Breast epithelium (tissue), 4 donors: ENCODE data around the gene TTLL10. TPM values are rescaled to one million over a fixed set of nuclear protein-coding genes. Genes with fewer than 3 reads are reported as not detected.
A peak's percentile ranks its signal among the peaks of the same experiment; 100 is the strongest.

Experiments used
- DNase-seq, 2 donors: peaks; one replicate each; pipeline ENCODE4 v3.0.0-alpha.2; 2019; ENCODE audit warnings: low spot score in 2 of 2
- H3K27ac ChIP-seq, 2 donors: fragments of 200-600 bp; sonication (generic) in 1 of 2; one replicate each; pipeline ENCODE4 v1.5.1; 2016 to 2019; ENCODE audit warnings: mild to moderate bottlenecking in 1 of 2
- H3K27me3 ChIP-seq, 2 donors: fragments of 200-600 bp; sonication (generic) in 1 of 2; one replicate each; pipeline versions ENCODE4 v1.5.1 to v1.6.0; 2017 to 2019; ENCODE audit warnings: control low read depth in 1 of 2, mild to moderate bottlenecking in 1 of 2
- H3K36me3 ChIP-seq: fragments of 200-600 bp; one replicate; pipeline ENCODE4 v1.5.1; 2019
- H3K4me1 ChIP-seq, 2 donors: fragments of 200-600 bp; sonication (generic); one replicate each; pipeline ENCODE4 v1.5.1; 2016 to 2019; ENCODE audit warnings: control low read depth in 1 of 2
- H3K4me3 ChIP-seq, 3 donors: fragments of 200-600 bp; sonication (generic); 1 replicate in 2 of 3; 2 replicates in 1 of 3; pipeline ENCODE4 v1.5.1; 2016 to 2019; ENCODE audit warnings: mild to moderate bottlenecking in 3 of 3, moderate library complexity in 2 of 3
- H3K9me3 ChIP-seq, 2 donors: fragments of 200-600 bp; sonication (generic) in 1 of 2; one replicate each; pipeline ENCODE4 v1.5.1; 2016 to 2019; ENCODE audit warnings: control low read depth in 1 of 2
- CTCF ChIP-seq, 3 donors: fragments of 450-650 bp; IDR thresholded peaks; one replicate each; pipeline ENCODE4 v1.5.1; 2016 to 2017; ENCODE audit warnings: antibody characterized with exemption in 3 of 3, mild to moderate bottlenecking in 3 of 3, moderate library complexity in 3 of 3
- POLR2A ChIP-seq: fragments of 450-650 bp; IDR thresholded peaks from one replicate; pipeline ENCODE4 v1.6.1; 2016; ENCODE audit warnings: antibody characterized with exemption, mild to moderate bottlenecking, moderate library complexity
- POLR2AphosphoS5 ChIP-seq, 3 donors: sonication (generic); formaldehyde crosslinking; IDR thresholded peaks; one replicate each; pipeline ENCODE4 v1.6.1; 2017; ENCODE audit warnings: antibody characterized with exemption in 3 of 3
- intact Hi-C: fragments of 100-400 bp; cut with DNase I; formaldehyde crosslinking; loops from one replicate; pipeline ENCODE4 v1.15.1; 2023; ENCODE audit warnings: low total_unique reads
- total RNA-seq, 3 donors: library from RNA; depleted of rRNA; stranded (reverse); fragments of >200 nt; gene quantifications; one replicate each; pipeline ENCODE4 v1.1.0, GENCODE V29; 2016

Gene TTLL10
- total RNA-seq, 3 donors from 2014 or later, result 0.15 to 0.33 (median 0.16) TPM

DNA sequence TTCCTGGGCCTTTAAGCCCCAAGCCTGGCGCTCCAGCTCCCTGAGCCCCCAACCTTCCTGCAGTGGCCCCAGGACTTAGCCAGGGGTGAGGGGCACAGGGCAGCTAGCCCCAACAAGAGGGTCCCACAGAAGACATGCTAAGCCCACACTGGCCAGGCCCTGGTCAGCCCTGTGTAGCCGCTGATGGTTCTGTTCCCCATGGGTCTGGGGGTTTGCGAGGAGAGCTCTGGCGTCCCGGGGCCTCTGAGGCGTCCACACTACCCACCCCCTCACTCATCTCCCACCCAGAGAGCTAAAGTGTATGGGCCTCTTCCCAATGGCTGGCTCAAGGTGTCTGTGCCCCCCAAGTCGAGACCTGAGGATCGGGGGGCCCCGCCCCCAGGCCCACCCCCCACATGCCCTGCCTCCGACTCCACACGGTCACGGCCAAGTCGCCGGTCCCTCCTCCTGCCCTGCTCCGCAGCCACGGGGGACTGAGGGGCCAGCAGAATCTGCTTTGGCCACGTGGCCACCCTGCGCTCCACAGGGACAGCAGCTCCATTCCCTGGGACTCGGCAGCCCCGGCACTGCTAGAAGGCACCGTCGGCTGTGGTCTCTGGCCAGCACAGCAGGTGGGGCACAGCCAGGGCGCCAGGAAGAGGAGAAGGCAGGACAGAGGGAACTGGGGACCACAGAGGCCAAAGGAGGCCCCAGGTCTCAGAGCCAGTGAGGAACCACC is 24.9 kb downstream of the TTLL10 start:
- TF ChIP-seq POLR2A, result no peak
- no peak for TF ChIP-seq CTCF (IDR thresholded peaks at IDR 0.05)
- TF ChIP-seq POLR2AphosphoS5 (IDR thresholded peaks at IDR 0.05), result no peak
- H3K4me3 ChIP-seq, result no peak overlapping the region

DNA sequence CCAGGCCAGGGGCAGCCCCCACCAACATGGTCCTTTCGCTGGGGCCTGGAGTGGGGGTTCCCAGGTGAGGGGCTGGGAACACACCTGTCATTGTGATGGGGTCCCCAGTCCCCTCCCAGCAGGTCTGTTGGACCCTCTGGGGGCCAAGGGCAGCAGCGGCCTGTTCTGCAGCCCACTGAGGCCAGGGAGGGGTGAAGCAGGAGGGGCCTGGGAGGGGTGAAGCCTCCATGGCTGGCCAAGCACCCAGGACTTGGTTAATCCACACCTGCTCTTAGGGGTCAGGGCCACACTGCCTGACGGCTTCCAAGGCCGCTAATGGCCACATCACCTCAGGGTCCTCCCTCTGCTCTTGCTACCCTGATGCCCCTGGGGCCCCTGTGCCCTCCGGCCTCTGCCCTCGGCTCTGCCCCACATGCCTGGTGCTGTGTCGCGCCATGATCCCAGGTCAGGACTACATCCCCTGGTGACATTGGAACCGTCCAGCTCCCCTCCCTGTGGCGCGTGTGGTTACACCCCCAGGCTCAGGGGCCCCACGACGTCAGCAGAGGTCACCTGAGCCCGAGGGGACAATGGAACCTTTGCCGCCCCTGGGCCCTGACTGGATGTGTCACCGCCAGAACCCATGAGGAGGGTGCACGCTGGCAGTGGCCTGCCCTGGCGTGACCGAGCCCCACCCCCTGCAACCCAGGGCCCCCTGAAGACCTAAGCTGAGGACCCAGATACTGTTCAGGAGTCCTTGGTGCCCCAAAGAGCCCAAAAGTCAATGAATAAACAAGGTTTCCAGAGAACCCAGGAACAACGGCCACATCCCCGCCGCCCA is 25.7 kb downstream of the TTLL10 start:
- TF ChIP-seq CTCF (IDR thresholded peaks at IDR 0.05) (no peak), POLR2A (no peak), POLR2AphosphoS5 (IDR thresholded peaks at IDR 0.05) (no peak)
- no peak overlapping the region for H3K4me3 ChIP-seq
- H3K9me3 ChIP-seq, result peaks cover 0 to 4% of the 10 kb centered on the region in 2 donors
- intact Hi-C loops, result no loop called here
- no peaks in the 10 kb centered on the region for H3K4me1 ChIP-seq
- no peak for DNase-seq
- H3K27ac ChIP-seq, result no peak overlapping the region
- no peaks in the 10 kb centered on the region for H3K36me3 ChIP-seq
- H3K27me3 ChIP-seq, result no peaks in the 10 kb centered on the region

More for the DNA sequence above, 24.9 kb downstream of the TTLL10 start:
- no peaks in the 10 kb centered on the region for H3K27me3 ChIP-seq
- DNase-seq, result no peak
- intact Hi-C loops, result no loop called here
- no peaks in the 10 kb centered on the region for H3K4me1 ChIP-seq
- no peaks in the 10 kb centered on the region for H3K36me3 ChIP-seq
- H3K27ac ChIP-seq, result no peak overlapping the region
- H3K9me3 ChIP-seq, result peaks cover 0 to 4% of the 10 kb centered on the region in 2 donors

GRCh38 chr1:1199961-1200875 is 26.5 kb downstream of the TTLL10 start:
- TF ChIP-seq POLR2AphosphoS5 (IDR thresholded peaks at IDR 0.05), result no peak
- TF ChIP-seq POLR2A, result no peak
- TF ChIP-seq CTCF (IDR thresholded peaks at IDR 0.05), result no peak
- no peak for DNase-seq
- intact Hi-C loops, result no loop called here
- peak overlapping the region; percentile 54 to 67 for H3K27ac ChIP-seq
- H3K4me3 ChIP-seq, result peak overlapping the region; percentile 34 to 76 (median 63)
- no peaks in the 10 kb centered on the region for H3K27me3 ChIP-seq
- peaks cover 0 to 4% of the 10 kb centered on the region in 2 donors for H3K9me3 ChIP-seq
- no peaks in the 10 kb centered on the region for H3K4me1 ChIP-seq
- no peaks in the 10 kb centered on the region for H3K36me3 ChIP-seq

- intact Hi-C loops, result no loop called here
Observed at GRCh38 chr1:1200876-1201810, 27.5 kb downstream of the TTLL10 start.

More at GRCh38 chr1:1200876-1201810, 27.5 kb downstream of the TTLL10 start:
- TF ChIP-seq CTCF (IDR thresholded peaks at IDR 0.05) (no peak), POLR2AphosphoS5 (IDR thresholded peaks at IDR 0.05) (peak in 1 of 3 donors; percentile 17), POLR2A (no peak)
- H3K36me3 ChIP-seq, result no peaks in the 10 kb centered on the region
- no peak for DNase-seq
- no peaks in the 10 kb centered on the region for H3K9me3 ChIP-seq
- H3K4me1 ChIP-seq, result no peaks in the 10 kb centered on the region
- peak overlapping the region; percentile 54 to 67 for H3K27ac ChIP-seq
- peak overlapping the region; percentile 34 to 76 (median 63) for H3K4me3 ChIP-seq
- no peaks in the 10 kb centered on the region for H3K27me3 ChIP-seq
